ENCODE data around the gene NBPF14.
"Not testable (repeated sequence)": the region's sequence is repeated elsewhere in the genome, so short reads cannot be mapped to it uniquely, and the experiment has no call there.

NBPF14 gene, protein sequence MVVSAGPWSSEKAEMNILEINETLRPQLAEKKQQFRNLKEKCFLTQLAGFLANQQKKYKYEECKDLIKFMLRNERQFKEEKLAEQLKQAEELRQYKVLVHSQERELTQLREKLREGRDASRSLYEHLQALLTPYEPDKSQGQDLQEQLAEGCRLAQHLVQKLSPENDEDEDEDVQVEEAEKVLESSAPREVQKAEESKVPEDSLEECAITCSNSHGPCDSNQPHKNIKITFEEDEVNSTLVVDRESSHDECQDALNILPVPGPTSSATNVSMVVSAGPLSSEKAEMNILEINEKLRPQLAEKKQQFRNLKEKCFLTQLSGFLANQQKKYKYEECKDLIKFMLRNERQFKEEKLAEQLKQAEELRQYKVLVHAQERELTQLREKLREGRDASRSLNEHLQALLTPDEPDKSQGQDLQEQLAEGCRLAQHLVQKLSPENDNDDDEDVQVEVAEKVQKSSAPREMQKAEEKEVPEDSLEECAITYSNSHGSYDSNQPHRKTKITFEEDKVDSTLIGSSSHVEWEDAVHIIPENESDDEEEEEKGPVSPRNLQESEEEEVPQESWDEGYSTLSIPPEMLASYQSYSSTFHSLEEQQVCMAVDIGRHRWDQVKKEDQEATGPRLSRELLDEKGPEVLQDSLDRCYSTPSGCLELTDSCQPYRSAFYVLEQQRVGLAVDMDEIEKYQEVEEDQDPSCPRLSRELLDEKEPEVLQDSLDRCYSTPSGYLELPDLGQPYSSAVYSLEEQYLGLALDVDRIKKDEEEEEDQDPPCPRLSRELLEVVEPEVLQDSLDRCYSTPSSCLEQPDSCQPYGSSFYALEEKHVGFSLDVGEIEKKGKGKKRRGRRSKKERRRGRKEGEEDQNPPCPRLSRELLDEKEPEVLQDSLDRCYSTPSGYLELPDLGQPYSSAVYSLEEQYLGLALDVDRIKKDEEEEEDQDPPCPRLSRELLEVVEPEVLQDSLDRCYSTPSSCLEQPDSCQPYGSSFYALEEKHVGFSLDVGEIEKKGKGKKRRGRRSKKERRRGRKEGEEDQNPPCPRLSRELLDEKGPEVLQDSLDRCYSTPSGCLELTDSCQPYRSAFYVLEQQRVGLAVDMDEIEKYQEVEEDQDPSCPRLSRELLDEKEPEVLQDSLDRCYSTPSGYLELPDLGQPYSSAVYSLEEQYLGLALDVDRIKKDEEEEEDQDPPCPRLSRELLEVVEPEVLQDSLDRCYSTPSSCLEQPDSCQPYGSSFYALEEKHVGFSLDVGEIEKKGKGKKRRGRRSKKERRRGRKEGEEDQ (N-terminal part only)

GRCh38 chr1:148595911-148596310 lies at the start of gene NBPF14:
Gene NBPF14, minus strand, starts transcription at chr1:148596011. Its CDS starts 294 bp downstream, at chr1:148595717.
- H3K4me3 ChIP-seq (ENCODE audit: low read length); DNase-seq (ENCODE audit: low read depth): not testable (repeated sequence)

- DNase-seq (ENCODE audit: low read depth); H3K4me3 ChIP-seq (ENCODE audit: low read length): not testable (repeated sequence)
These were observed 29.6 kb upstream of the NBPF14 start for GRCh38 chr1:148625451-148625850.

DNA sequence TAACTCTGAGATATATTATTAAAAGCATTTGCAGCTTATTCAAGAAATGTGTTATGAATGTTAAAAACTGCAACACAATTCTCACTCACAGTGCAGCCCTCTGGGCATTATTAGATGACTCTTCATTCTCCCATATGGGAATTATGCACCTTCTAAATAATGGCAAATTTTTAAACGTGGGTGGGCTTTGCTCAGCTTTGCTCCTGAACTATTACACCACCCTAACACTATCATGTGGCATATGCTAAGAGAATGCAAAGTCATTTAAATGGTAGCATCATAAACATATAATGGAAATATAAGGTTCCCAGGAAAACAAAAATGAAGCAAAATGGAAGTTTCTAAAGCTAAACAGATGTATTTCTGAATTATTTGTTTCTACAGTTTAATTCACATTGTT lies 22.4 kb upstream of the NBPF14 start:
- not testable (repeated sequence) for DNase-seq (ENCODE audit: low read depth); H3K4me3 ChIP-seq (ENCODE audit: low read length)

- not testable (repeated sequence) for H3K4me3 ChIP-seq (ENCODE audit: low read length); DNase-seq (ENCODE audit: low read depth)
These were observed 9.5 kb upstream of the NBPF14 start for GRCh38 chr1:148605266-148605665.

- not testable (repeated sequence) for DNase-seq (ENCODE audit: low read depth)
These were observed 451 bp downstream of the NBPF14 start for GRCh38 chr1:148595360-148595759.

DNA sequence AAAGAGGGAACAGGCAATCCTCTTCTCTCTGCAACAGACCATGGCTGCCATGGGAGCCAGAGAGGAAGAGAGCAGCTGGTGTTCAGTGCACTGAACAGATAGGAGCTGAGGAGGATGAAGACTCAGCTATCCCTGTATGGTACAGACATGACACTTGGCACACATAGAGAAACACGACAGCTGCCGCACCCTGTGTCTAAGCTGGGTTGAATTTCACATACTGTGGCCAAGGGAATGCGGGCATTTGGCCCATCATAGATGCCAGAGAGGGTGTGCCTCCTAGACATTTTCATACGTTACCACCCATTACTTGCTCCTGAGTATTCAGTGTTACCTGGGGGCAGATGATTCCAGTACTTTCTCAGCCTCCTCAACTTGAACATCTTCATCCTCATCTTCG lies 4.7 kb downstream of the NBPF14 start:
- DNase-seq (ENCODE audit: low read depth); H3K4me3 ChIP-seq (ENCODE audit: low read length): not testable (repeated sequence)

More at GRCh38 chr1:148595360-148595759, 451 bp downstream of the NBPF14 start:
- H3K4me3 ChIP-seq (ENCODE audit: low read length), result not testable (repeated sequence)

DNA sequence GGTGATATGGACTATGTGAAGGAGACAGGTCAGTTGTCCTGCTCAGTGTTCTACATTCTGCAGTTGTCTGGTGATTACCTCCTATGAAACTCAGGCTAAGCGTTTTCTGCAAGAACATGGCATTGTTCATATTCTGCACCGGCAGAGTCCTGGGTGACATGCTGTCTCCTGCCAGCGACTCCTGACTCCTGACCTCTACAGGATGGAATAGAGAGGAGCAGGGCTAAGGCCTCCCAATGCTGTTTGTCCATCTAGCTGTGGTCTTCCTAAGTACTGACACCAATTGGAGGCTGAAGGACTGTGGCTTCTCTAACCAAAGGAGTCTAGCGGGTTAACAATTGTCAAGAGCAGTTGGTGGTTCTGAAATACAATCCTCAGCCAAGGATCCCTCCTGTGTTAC lies 63.7 kb downstream of the NBPF14 start:
- not testable (repeated sequence) for H3K4me3 ChIP-seq (ENCODE audit: low read length); DNase-seq (ENCODE audit: low read depth)

DNA sequence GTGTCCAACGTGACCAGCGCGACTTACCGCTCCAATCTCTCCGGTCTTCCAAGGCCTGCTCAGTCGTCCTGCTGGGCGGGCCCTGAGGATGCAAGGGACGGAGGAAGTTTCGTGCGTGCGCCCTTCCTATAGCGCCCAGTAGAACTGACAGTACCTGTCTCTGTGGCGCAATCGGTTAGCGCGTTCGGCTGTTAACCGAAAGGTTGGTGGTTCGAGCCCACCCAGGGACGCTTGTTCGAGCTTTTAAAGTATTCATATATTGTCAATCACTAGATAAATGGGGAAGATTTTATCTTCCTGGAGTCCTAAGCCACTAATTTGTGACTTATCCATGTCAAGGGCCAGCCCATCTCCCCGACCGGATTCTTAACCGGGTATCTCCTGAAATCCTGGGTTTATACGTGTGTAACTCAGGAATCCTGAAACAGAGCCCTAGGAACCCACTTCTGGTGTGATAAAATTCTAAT lies 66.7 kb downstream of the NBPF14 start:
- DNase-seq (ENCODE audit: low read depth), result peak; percentile 74
- peak overlapping the region; percentile 33 for H3K4me3 ChIP-seq (ENCODE audit: low read length)

- H3K4me3 ChIP-seq (ENCODE audit: low read length); DNase-seq (ENCODE audit: low read depth): not testable (repeated sequence)
These were observed 67.2 kb downstream of the NBPF14 start for GRCh38 chr1:148528591-148528990.

DNA sequence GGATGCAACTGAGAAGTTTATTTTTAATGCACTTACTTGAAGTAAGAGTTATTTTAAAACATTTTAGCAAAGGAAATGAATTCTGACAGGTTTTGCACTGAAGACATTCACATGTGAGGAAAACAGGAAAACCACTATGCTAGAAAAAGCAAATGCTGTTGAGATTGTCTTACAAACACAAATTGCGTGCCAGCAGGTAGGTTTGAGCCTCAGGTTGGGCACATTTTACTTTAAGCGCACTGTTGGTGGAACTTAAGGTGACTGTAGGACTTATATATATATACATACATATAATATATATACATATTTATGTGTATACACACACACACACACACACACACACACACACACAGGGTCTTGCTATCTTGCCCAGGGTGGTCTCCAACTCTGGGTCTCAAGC lies 69.2 kb downstream of the NBPF14 start:
- DNase-seq (ENCODE audit: low read depth), result not testable (repeated sequence)

GRCh38 chr1:148523205-148524144 lies 72.3 kb downstream of the NBPF14 start:
- peak overlapping the region; percentile 57 for H3K4me3 ChIP-seq (ENCODE audit: low read length)
- DNase-seq (ENCODE audit: low read depth), result not testable (repeated sequence)

More for the DNA sequence above, 69.2 kb downstream of the NBPF14 start:
- H3K4me3 ChIP-seq (ENCODE audit: low read length), result not testable (repeated sequence)

DNA sequence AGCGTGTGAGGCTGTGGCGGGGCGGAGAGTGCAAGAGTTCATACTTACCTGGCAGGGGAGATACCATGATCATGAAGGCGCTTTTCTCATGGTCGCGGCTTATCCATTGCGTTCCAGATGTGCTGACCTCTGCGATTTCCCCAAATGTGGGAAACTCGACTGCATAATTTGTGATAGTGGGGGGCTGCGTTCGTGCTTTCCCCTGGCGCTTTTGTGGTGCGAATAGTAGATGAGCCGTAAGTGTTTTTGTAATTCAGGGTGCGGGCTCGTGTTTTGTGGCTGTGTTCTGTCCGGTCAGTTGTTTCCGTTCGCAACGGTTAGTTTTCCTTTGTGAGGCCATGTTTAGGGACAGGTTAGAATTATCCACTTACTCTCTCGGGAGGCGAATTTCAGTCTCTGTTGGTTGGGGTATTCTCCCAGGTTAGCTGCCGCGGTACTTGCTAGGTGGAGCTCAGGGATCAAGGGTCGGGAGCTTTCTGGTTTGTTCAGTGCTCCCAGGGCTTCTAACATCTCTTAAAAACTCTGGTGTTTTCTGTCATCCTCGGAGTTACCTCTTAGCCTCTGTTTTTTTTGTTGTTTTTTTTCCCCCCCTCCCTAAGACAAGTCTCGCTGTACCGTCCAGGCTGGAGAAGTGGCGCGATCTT lies 73.1 kb downstream of the NBPF14 start:
- DNase-seq (ENCODE audit: low read depth), result peak; percentile 98
- H3K4me3 ChIP-seq (ENCODE audit: low read length), result peak overlapping the region; percentile 57

- peak overlapping the region; percentile 29 for H3K4me3 ChIP-seq (ENCODE audit: low read length)
- DNase-seq (ENCODE audit: low read depth), result peak; percentile 89
These were observed 73.7 kb downstream of the NBPF14 start for GRCh38 chr1:148522072-148522471.

GRCh38 chr1:148514310-148514709 lies 81.5 kb downstream of the NBPF14 start:
- H3K4me3 ChIP-seq (ENCODE audit: low read length); DNase-seq (ENCODE audit: low read depth): not testable (repeated sequence)

DNA sequence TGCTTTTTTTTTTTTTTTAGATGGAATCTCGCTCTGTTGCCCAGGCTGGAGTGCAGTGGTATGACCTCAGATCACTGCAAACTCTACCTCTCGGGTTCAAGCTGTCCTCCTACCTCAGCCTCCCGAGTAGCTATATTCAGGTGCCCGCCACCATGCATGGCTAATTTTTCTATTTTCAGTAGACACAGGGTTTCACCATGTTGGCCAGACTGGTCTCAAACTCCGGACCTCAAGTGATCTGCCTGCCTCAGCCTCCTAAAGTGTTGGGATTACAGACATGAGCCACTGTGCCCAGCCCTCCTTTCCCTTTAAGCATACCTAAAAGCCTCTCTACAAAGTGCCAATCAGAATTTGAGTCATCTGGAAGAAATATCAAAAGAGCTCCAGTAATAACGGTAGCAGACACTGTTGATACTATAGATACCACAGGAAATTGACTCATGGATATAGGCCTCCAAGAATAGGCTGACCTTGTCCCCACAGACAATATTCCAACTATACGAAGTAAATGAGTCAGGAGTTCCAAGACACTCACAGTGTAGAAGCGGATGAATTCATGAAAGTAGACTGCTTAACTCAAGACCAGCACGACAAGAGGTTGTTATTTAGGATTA lies 83.1 kb downstream of the NBPF14 start:
- peak; percentile 23 for DNase-seq (ENCODE audit: low read depth)
- H3K4me3 ChIP-seq (ENCODE audit: low read length), result not testable (repeated sequence)

DNA sequence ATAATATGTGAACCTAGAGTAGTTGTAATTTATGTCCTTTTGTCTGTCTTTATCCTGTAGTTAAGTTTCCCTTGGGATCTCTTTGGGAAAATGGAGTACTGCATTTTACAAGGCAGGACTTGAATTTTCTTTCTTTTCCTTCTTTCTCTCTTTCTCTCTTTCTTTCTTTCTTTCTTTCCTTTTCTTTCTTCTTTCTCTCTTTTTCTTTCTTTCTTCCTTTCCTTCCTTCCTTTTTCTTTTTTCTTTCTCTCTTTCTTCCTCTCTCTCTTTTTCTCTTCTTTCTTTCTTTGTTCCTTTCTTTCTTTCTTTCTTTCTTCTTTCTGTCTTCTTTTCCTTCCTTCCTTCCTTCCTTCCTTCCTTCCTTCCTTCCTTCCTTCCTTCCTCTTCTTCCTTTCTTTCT lies 101.9 kb downstream of the NBPF14 start:
- not testable (repeated sequence) for DNase-seq (ENCODE audit: low read depth); H3K4me3 ChIP-seq (ENCODE audit: low read length)

DNA sequence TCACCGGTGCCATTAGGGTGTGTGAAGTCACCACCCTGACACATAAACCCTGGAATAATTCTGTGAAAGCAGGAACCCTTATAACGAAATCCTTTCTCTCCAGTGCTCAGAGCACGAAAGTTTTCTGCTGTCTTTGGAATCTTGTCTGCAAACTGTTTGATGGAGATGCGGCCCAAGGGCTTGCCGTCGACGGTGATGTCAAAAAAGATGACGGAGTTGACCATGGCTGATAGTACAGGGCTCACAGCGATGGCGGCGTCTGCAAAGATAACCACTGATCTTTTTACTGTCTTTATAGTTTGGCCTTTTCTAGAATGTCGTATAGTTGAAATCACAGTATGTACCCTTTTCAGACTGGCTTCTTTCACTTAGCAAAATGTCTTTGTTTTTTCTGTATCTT lies 112.8 kb downstream of the NBPF14 start, which contains the start of gene PPIAL4G:
PPIAL4G (minus strand) TSS at position 274 of the 400 bp plus-strand sequence; CDS start at position 224, 50 bp downstream.
- not testable (repeated sequence) for DNase-seq (ENCODE audit: low read depth); H3K4me3 ChIP-seq (ENCODE audit: low read length)
